Liver (tissue), 9 donors: Measurements from ENCODE around the gene PDPN. TPM values are rescaled to one million over a fixed set of nuclear protein-coding genes. Genes with fewer than 3 reads are reported as not detected.

Source experiments
- DNase-seq: peaks from one replicate; pipeline ENCODE4 v3.0.0-alpha.2; 2017; ENCODE audit warnings: low spot score
- H3K27ac ChIP-seq, 2 donors: one replicate each; pipeline ENCODE4 v1.7.0; 2013; ENCODE audit warnings: inconsistent platforms in 2 of 2, low read length in 2 of 2, control low read depth in 1 of 2, low read depth in 1 of 2, mild to moderate bottlenecking in 1 of 2
- H3K27me3 ChIP-seq, 4 donors: one replicate each; pipeline versions ENCODE4 v1.6.1 to v1.7.0; 2013; ENCODE audit warnings: low read length in 3 of 4, inconsistent platforms in 1 of 4, mild to moderate bottlenecking in 1 of 4, moderate library complexity in 1 of 4; ENCODE audit not compliant: control insufficient read depth in 4 of 4, insufficient read depth in 4 of 4
- H3K36me3 ChIP-seq, 4 donors: one replicate each; pipeline versions ENCODE4 v1.6.1 to v1.7.0; 2013; ENCODE audit warnings: low read length in 3 of 4, mild to moderate bottlenecking in 3 of 4, low read depth in 1 of 4, moderate library complexity in 1 of 4; ENCODE audit not compliant: control insufficient read depth in 4 of 4, insufficient read depth in 3 of 4
- H3K4me1 ChIP-seq, 4 donors: one replicate each; pipeline versions ENCODE4 v1.6.1 to v1.7.0; 2013; ENCODE audit warnings: low read length in 3 of 4, mild to moderate bottlenecking in 3 of 4, moderate library complexity in 1 of 4; ENCODE audit not compliant: control insufficient read depth in 4 of 4, insufficient read depth in 4 of 4
- H3K4me3 ChIP-seq, 3 donors: one replicate each; pipeline versions ENCODE4 v1.6.1 to v1.7.0; 2013; ENCODE audit warnings: low read length in 3 of 3, control low read depth in 1 of 3, low read depth in 1 of 3, mild to moderate bottlenecking in 1 of 3
- H3K9ac ChIP-seq, 2 donors: one replicate each; pipeline ENCODE4 v1.7.0; 2013; ENCODE audit warnings: low read length in 2 of 2, mild to moderate bottlenecking in 2 of 2, moderate library complexity in 2 of 2, control low read depth in 1 of 2, low read depth in 1 of 2
- H3K9me3 ChIP-seq, 4 donors: one replicate each; pipeline versions ENCODE4 v1.6.1 to v1.7.0; 2013; ENCODE audit warnings: low read length in 3 of 4; ENCODE audit not compliant: control insufficient read depth in 4 of 4
- ATF3 ChIP-seq: IDR thresholded peaks from 2 replicates; pipeline ENCODE4 v1.6.1; 2016; ENCODE audit warnings: antibody characterized with exemption
- CTCF ChIP-seq: fragments of 150-350 bp; IDR thresholded peaks from 2 replicates; pipeline ENCODE4 v1.5.1; 2017; ENCODE audit warnings: improper control_type of control experiment, low read depth, low read length; ENCODE audit not compliant: missing input control
- EGR1 ChIP-seq, 2 donors: IDR thresholded peaks; 2 replicates each; pipeline ENCODE4 v1.6.1; 2016 to 2018; ENCODE audit warnings: antibody characterized with exemption in 2 of 2, low read depth in 2 of 2
- FOXA1 ChIP-seq: IDR thresholded peaks from 2 replicates; pipeline ENCODE4 v1.6.1; 2016; ENCODE audit warnings: antibody characterized with exemption
- FOXA2 ChIP-seq: IDR thresholded peaks from 2 replicates; pipeline ENCODE4 v1.6.1; 2016; ENCODE audit warnings: antibody characterized with exemption
- GABPA ChIP-seq, 2 donors: IDR thresholded peaks in 1 of 2; conservative IDR thresholded peaks in 1 of 2; 2 replicates each; pipeline ENCODE4 v1.6.1; 2016; ENCODE audit warnings: antibody characterized with exemption in 2 of 2, mild to moderate bottlenecking in 1 of 2, moderate library complexity in 1 of 2
- HNF4A ChIP-seq, 2 donors: conservative IDR thresholded peaks; 2 replicates each; pipeline ENCODE4 v1.6.1; 2016; ENCODE audit warnings: antibody characterized with exemption in 2 of 2, mild to moderate bottlenecking in 2 of 2
- HNF4G ChIP-seq: IDR thresholded peaks from 2 replicates; pipeline ENCODE4 v1.6.1; 2016; ENCODE audit warnings: antibody characterized with exemption
- JUND ChIP-seq, 2 donors: IDR thresholded peaks; 2 replicates each; pipeline ENCODE4 v1.6.1; 2016; ENCODE audit warnings: antibody characterized with exemption in 2 of 2
- MAX ChIP-seq: IDR thresholded peaks from 2 replicates; pipeline ENCODE4 v1.6.1; 2016; ENCODE audit warnings: antibody characterized with exemption
- NR2F2 ChIP-seq: IDR thresholded peaks from 2 replicates; pipeline ENCODE4 v1.6.1; 2016; ENCODE audit warnings: antibody characterized with exemption
- RAD21 ChIP-seq, 2 donors: IDR thresholded peaks; 2 replicates each; pipeline ENCODE4 v1.6.1; 2016; ENCODE audit warnings: antibody characterized with exemption in 2 of 2, mild to moderate bottlenecking in 2 of 2
- REST ChIP-seq: IDR thresholded peaks from 2 replicates; pipeline ENCODE4 v1.6.1; 2016; ENCODE audit warnings: antibody characterized with exemption, mild to moderate bottlenecking
- RXRA ChIP-seq, 2 donors: IDR thresholded peaks; 2 replicates each; pipeline ENCODE4 v1.6.1; 2017 to 2018; ENCODE audit warnings: antibody characterized with exemption in 2 of 2, mild to moderate bottlenecking in 1 of 2
- SP1 ChIP-seq: IDR thresholded peaks from 2 replicates; pipeline ENCODE4 v1.6.1; 2018; ENCODE audit warnings: antibody characterized with exemption, mild to moderate bottlenecking
- TAF1 ChIP-seq: conservative IDR thresholded peaks from 2 replicates; pipeline ENCODE4 v1.6.1; 2016; ENCODE audit warnings: antibody characterized with exemption, mild to moderate bottlenecking
- YY1 ChIP-seq: IDR thresholded peaks from 2 replicates; pipeline ENCODE4 v1.6.1; 2016; ENCODE audit warnings: antibody characterized with exemption, mild to moderate bottlenecking
- ZBTB33 ChIP-seq: IDR thresholded peaks from 2 replicates; pipeline ENCODE4 v1.6.1; 2016; ENCODE audit warnings: antibody characterized with exemption
- whole genome bisulfite sequencing: extraction: QIAGEN DNeasy Blood & Tissue Kit; methylation state at CpG from one replicate; pipeline ENCODE4 v1.1.7; 2013; 5-methylcytosine and 5-hydroxymethylcytosine counted together
- polyA plus RNA-seq, 2 donors: library from polyadenylated mRNA; stranded (reverse) in 1 of 2; unstranded in 1 of 2; fragments of 200-250 nt in 1 of 2; fragments of >200 nt in 1 of 2; fragmentation: Nextera tagmentation in 1 of 2; extraction: Ambion mirVana in 1 of 2; gene quantifications; one replicate each; pipeline versions ENCODE4 v1.2.1 to v1.2.3, GENCODE V29; 2013 to 2015
- total RNA-seq, 2 donors: library from RNA; depleted of rRNA; stranded (reverse); fragments of >200 nt; gene quantifications; one replicate each; pipeline ENCODE4 v1.2.3, GENCODE V29; 2014
- donor health status: healthy.
- donor health status: healthy.
- donor health status: healthy.
- donor health status: healthy.
- donor health status: healthy.

PDPN gene
- total and polyA plus RNA-seq, 4 donors, result 0.09 to 0.31 (median 0.21) TPM

- no peak overlapping the region for H3K9ac ChIP-seq
- H3K36me3 ChIP-seq, result no peaks in the 10 kb centered on the region
- H3K27me3 ChIP-seq, result no peaks in the 10 kb centered on the region
- H3K4me1 ChIP-seq, result no peaks in the 10 kb centered on the region
- H3K4me3 ChIP-seq, result no peak overlapping the region
- TF ChIP-seq HNF4A (conservative IDR thresholded peaks at IDR 0.05) (no peak), NR2F2 (no peak), YY1 (no peak), FOXA2 (no peak), MAX (no peak), RXRA (IDR thresholded peaks at IDR 0.05) (no peak)
- no peaks in the 10 kb centered on the region for H3K9me3 ChIP-seq
- WGBS, result 56% methylated on average over 8 of the region's 8 CpGs
- H3K27ac ChIP-seq, result no peak overlapping the region
- DNase-seq, result no peak
Observed at GRCh38 chr1:13619909-13620308, 36.3 kb downstream of the PDPN start.

- Histone ChIP-seq H3K4me3 (no peak overlapping the region), H3K36me3 (no peaks in the 10 kb centered on the region), H3K27ac (no peak overlapping the region), H3K4me1 (no peaks in the 10 kb centered on the region), H3K9me3 (no peaks in the 10 kb centered on the region), H3K27me3 (no peaks in the 10 kb centered on the region), H3K9ac (no peak overlapping the region)
- WGBS, result 72% methylated on average over 5 of the region's 5 CpGs
- TF ChIP-seq ATF3 (no peak), HNF4A (conservative IDR thresholded peaks at IDR 0.05) (no peak), HNF4G (no peak), ZBTB33 (no peak)
- DNase-seq, result no peak
Observed at GRCh38 chr1:13620825-13621224, 37.2 kb downstream of the PDPN start.

- no peak overlapping the region for H3K27ac ChIP-seq
- TF ChIP-seq HNF4G (no peak), ATF3 (no peak), FOXA1 (no peak), RXRA (IDR thresholded peaks at IDR 0.05) (no peak), MAX (no peak), CTCF (no peak), ZBTB33 (no peak), JUND (IDR thresholded peaks at IDR 0.05) (no peak), YY1 (no peak), EGR1 (IDR thresholded peaks at IDR 0.05; ENCODE audit: low read depth in 2 of 2) (no peak), NR2F2 (no peak), REST (no peak), TAF1 (no peak), HNF4A (conservative IDR thresholded peaks at IDR 0.05) (no peak), RAD21 (IDR thresholded peaks at IDR 0.05) (no peak), GABPA (IDR thresholded peaks at IDR 0.05 in 1 of 2, conservative IDR thresholded peaks at IDR 0.05 in 1 of 2) (no peak), FOXA2 (no peak), SP1 (no peak)
- H3K4me1 ChIP-seq, result no peaks in the 10 kb centered on the region
- no peaks in the 10 kb centered on the region for H3K36me3 ChIP-seq
- H3K27me3 ChIP-seq, result no peaks in the 10 kb centered on the region
- H3K4me3 ChIP-seq, result no peak overlapping the region
- no peak for DNase-seq
- H3K9me3 ChIP-seq, result no peaks in the 10 kb centered on the region
- no peak overlapping the region for H3K9ac ChIP-seq
- WGBS, result 85% methylated on average over 4 of the region's 4 CpGs
Observed at GRCh38 chr1:13622446-13622845, 38.8 kb downstream of the PDPN start.
